K562 (cell line): Measurements from ENCODE around the gene SV2C. TPM values are rescaled to one million over a fixed set of nuclear protein-coding genes. Genes with fewer than 3 reads are reported as not detected.

ENCODE experiments used
- DMBX1 ChIP-seq: fragments of 250-450 bp; sonication (Bioruptor Pico); IDR thresholded peaks from 2 replicates; pipeline ENCODE4 v1.8.0; 2022; ENCODE audit warnings: inconsistent platforms, mild to moderate bottlenecking, moderate library complexity, borderline replicate concordance
- KLF6 ChIP-seq: fragments of 250-450 bp; sonication (Bioruptor Pico); IDR thresholded peaks from 2 replicates; pipeline ENCODE4 v1.4.0; 2020; ENCODE audit warnings: mild to moderate bottlenecking, moderate library complexity, borderline replicate concordance
- PHB ChIP-seq: fragments of 250-450 bp; sonication (Bioruptor Pico); IDR thresholded peaks from 2 replicates; pipeline ENCODE4 v1.5.0; 2021
- PHB2 ChIP-seq: fragments of 450-650 bp; IDR thresholded peaks from 2 replicates; pipeline ENCODE4 v1.6.1; 2017; ENCODE audit warnings: low read depth
- SMARCC2 ChIP-seq: fragments of 450-650 bp; IDR thresholded peaks from 2 replicates; pipeline ENCODE4 v1.6.1; 2017; ENCODE audit warnings: antibody characterized with exemption, moderate library complexity, mild to moderate bottlenecking, low read depth
- ZEB2 ChIP-seq: fragments of 450-650 bp; IDR thresholded peaks from 2 replicates; pipeline ENCODE4 v1.6.1; 2016
- ZNF583 ChIP-seq: fragments of 250-450 bp; sonication (Bioruptor Pico); IDR thresholded peaks from 2 replicates; pipeline ENCODE4 v1.4.0; 2020
- ZNF589 ChIP-seq: fragments of 200-800 bp; sonication (Bioruptor generic); IDR thresholded peaks from 2 replicates; pipeline ENCODE4 v1.6.1; 2016; ENCODE audit warnings: low read depth, missing genetic modification characterization, missing compliant biosample characterization
- polyA plus RNA-seq, 8 experiments: library from polyadenylated mRNA; depleted of rRNA in 4 of 8; stranded (reverse) in 5 of 8; unstranded in 3 of 8; fragments of >200 nt; fragmentation: Nextera tagmentation in 2 of 8; fragmentation: Illumina TruSeq in 1 of 8; extraction: Ambion mirVana in 2 of 8; extraction: Trizol in 1 of 8; gene quantifications; 2 replicates each; pipeline versions ENCODE4 v1.2.1 to v1.2.3, GENCODE V29; 2011 to 2014; ENCODE audit warnings: inconsistent platforms in 1 of 8, missing spikeins in 1 of 8
- total RNA-seq, 7 experiments: library from RNA; depleted of rRNA in 6 of 7; stranded (reverse); fragments of >200 nt in 6 of 7; fragmentation: Illumina TruSeq in 2 of 7; extraction: Trizol in 2 of 7; gene quantifications; 2 replicates each; pipeline versions ENCODE4 v1.2.1 to v1.2.3, GENCODE V29; 2011 to 2021; ENCODE audit warnings: low replicate concordance in 1 of 7
- TF ChIP-seq, protein P1 (sequence below): fragments of 450-650 bp; formaldehyde crosslinking; IDR thresholded peaks from 2 replicates; pipeline ENCODE4 v1.4.0; 2022; ENCODE audit warnings: missing genetic modification characterization
- TF ChIP-seq, protein P2 (sequence below), 2 experiments: fragments of 450-650 bp; conservative IDR thresholded peaks; 2 replicates each; pipeline ENCODE4 v1.6.1; 2017; ENCODE audit warnings: mild to moderate bottlenecking in 2 of 2, moderate library complexity in 2 of 2
- TF ChIP-seq, protein P3 (sequence below), 2 experiments: IDR thresholded peaks in 1 of 2; conservative IDR thresholded peaks in 1 of 2; 2 replicates each; pipeline ENCODE4 v1.6.1; 2016; ENCODE audit warnings: low read depth in 2 of 2, mild to moderate bottlenecking in 1 of 2, missing compliant biosample characterization in 1 of 2, missing genetic modification characterization in 1 of 2, moderate library complexity in 1 of 2
- TF ChIP-seq, protein P4 (sequence below): fragments of 450-650 bp; formaldehyde crosslinking; IDR thresholded peaks from 2 replicates; pipeline ENCODE4 v1.4.0; 2020; ENCODE audit warnings: mild to moderate bottlenecking, moderate library complexity
- TF ChIP-seq, protein P5 (sequence below): sonication (generic); formaldehyde crosslinking; IDR thresholded peaks from 2 replicates; pipeline ENCODE4 v1.8.0; 2022; ENCODE audit warnings: missing genetic modification reagents, mild to moderate bottlenecking, moderate library complexity, borderline replicate concordance
- TF ChIP-seq, protein P6 (sequence below): conservative IDR thresholded peaks from 2 replicates; pipeline ENCODE4 v1.6.1; 2011; ENCODE audit warnings: low read depth, mild to moderate bottlenecking, low read length; ENCODE audit not compliant: control insufficient read depth

SV2C gene
- total and polyA plus RNA-seq, 9 of the 15 experiments (the other 6 are each of a cell fraction or from before 2014, with no cell fraction given) = 0.05 TPM; not detected in 8

DNA sequence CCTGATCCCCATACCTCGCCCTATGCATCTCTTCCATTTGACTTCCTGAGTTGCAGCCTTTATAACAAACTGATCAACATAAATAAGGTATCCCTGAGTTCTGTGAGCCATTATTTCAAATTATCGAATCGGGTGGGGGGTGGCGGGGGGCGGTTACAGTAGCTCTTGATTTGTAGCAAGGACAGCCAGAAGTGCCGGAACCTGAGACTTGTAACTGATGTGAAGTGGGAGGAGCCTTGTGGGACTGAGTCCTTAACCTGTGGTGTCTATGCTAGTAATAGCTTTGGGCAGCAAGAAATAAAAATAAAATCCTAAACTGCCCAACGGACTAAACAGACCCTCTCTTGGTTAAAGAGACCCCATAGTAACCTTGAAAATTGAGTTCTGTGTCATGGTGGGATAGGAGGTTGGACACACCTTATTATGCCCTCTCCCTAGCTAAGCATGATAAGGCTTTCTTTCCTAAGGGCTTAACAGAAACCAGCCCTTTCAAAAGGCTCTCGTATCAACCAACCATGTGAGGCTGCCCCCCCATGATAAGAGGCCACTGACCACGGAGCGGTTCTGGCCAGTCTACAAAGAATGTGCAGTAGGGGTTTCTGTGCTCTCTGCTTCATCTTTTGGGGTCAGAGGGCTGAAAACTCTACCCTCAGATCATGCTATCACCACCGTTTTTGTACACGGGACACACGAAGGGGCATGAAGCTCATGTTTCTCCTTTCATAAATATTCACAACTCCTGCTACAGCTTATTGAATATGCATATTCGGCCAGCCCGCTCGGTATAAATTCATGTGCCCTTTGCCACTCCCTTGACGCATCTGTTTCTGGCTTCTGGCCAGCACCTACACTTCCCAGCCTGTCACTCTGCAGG is 280.4 kb downstream of the SV2C start (continued):
- TF ChIP-seq DMBX1 (peak; percentile 68; the same call in 1 of the 2 replicates), PHB2 (0 out of 2 replicates have a peak, but pooled peaks have one; percentile 49), PHB (CRISPR knock-in tag) (no peak), SMARCC2 (peak; percentile 63; the same call in 1 of the 2 replicates), ZEB2 (0 out of 2 replicates have a peak, but pooled peaks have one; percentile 42), KLF6 (CRISPR knock-in tag) (no peak), ZNF589 (CRISPR knock-in tag) (peak; percentile 24; the same call in 1 of the 2 replicates), ZNF583 (CRISPR knock-in tag) (peak; percentile 33; the same call in 1 of the 2 replicates)
- TF ChIP-seq, protein P1, sequence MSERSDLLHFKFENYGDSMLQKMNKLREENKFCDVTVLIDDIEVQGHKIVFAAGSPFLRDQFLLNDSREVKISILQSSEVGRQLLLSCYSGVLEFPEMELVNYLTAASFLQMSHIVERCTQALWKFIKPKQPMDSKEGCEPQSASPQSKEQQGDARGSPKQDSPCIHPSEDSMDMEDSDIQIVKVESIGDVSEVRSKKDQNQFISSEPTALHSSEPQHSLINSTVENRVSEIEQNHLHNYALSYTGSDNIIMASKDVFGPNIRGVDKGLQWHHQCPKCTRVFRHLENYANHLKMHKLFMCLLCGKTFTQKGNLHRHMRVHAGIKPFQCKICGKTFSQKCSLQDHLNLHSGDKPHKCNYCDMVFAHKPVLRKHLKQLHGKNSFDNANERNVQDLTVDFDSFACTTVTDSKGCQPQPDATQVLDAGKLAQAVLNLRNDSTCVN = no peak
- TF ChIP-seq, protein P2, sequence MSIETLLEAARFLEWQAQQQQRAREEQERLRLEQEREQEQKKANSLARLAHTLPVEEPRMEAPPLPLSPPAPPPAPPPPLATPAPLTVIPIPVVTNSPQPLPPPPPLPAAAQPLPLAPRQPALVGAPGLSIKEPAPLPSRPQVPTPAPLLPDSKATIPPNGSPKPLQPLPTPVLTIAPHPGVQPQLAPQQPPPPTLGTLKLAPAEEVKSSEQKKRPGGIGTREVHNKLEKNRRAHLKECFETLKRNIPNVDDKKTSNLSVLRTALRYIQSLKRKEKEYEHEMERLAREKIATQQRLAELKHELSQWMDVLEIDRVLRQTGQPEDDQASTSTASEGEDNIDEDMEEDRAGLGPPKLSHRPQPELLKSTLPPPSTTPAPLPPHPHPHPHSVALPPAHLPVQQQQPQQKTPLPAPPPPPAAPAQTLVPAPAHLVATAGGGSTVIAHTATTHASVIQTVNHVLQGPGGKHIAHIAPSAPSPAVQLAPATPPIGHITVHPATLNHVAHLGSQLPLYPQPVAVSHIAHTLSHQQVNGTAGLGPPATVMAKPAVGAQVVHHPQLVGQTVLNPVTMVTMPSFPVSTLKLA (conservative IDR thresholded peaks at IDR 0.05) = peak in 1 of 2 experiments; percentile 76; a peak in 2 of 4 replicates
- TF ChIP-seq, protein P3, sequence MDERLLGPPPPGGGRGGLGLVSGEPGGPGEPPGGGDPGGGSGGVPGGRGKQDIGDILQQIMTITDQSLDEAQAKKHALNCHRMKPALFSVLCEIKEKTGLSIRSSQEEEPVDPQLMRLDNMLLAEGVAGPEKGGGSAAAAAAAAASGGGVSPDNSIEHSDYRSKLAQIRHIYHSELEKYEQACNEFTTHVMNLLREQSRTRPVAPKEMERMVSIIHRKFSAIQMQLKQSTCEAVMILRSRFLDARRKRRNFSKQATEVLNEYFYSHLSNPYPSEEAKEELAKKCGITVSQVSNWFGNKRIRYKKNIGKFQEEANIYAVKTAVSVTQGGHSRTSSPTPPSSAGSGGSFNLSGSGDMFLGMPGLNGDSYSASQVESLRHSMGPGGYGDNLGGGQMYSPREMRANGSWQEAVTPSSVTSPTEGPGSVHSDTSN (CRISPR knock-in tag; IDR thresholded peaks at IDR 0.05; ENCODE audit: low read depth) = peak; percentile 52; the same call in 1 of the 2 replicates
- TF ChIP-seq, protein P3 (tag; conservative IDR thresholded peaks at IDR 0.05; ENCODE audit: low read depth) = peak; percentile 76
- TF ChIP-seq, protein P4, sequence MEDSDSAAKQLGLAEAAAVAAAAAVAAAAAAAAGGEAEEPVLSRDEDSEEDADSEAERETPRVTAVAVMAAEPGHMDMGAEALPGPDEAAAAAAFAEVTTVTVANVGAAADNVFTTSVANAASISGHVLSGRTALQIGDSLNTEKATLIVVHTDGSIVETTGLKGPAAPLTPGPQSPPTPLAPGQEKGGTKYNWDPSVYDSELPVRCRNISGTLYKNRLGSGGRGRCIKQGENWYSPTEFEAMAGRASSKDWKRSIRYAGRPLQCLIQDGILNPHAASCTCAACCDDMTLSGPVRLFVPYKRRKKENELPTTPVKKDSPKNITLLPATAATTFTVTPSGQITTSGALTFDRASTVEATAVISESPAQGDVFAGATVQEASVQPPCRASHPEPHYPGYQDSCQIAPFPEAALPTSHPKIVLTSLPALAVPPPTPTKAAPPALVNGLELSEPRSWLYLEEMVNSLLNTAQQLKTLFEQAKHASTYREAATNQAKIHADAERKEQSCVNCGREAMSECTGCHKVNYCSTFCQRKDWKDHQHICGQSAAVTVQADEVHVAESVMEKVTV (CRISPR knock-in tag) = no peak
- TF ChIP-seq, protein P5, sequence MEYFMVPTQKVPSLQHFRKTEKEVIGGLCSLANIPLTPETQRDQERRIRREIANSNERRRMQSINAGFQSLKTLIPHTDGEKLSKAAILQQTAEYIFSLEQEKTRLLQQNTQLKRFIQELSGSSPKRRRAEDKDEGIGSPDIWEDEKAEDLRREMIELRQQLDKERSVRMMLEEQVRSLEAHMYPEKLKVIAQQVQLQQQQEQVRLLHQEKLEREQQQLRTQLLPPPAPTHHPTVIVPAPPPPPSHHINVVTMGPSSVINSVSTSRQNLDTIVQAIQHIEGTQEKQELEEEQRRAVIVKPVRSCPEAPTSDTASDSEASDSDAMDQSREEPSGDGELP (CRISPR knock-in tag) = peak; percentile 57; the same call in 1 of the 2 replicates
- TF ChIP-seq, protein P6, sequence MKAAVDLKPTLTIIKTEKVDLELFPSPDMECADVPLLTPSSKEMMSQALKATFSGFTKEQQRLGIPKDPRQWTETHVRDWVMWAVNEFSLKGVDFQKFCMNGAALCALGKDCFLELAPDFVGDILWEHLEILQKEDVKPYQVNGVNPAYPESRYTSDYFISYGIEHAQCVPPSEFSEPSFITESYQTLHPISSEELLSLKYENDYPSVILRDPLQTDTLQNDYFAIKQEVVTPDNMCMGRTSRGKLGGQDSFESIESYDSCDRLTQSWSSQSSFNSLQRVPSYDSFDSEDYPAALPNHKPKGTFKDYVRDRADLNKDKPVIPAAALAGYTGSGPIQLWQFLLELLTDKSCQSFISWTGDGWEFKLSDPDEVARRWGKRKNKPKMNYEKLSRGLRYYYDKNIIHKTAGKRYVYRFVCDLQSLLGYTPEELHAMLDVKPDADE = 0 out of 2 replicates have a peak, but pooled peaks have one; percentile 32
